ENCODE measurements around the gene NCKAP5.

Gene NCKAP5

DNA sequence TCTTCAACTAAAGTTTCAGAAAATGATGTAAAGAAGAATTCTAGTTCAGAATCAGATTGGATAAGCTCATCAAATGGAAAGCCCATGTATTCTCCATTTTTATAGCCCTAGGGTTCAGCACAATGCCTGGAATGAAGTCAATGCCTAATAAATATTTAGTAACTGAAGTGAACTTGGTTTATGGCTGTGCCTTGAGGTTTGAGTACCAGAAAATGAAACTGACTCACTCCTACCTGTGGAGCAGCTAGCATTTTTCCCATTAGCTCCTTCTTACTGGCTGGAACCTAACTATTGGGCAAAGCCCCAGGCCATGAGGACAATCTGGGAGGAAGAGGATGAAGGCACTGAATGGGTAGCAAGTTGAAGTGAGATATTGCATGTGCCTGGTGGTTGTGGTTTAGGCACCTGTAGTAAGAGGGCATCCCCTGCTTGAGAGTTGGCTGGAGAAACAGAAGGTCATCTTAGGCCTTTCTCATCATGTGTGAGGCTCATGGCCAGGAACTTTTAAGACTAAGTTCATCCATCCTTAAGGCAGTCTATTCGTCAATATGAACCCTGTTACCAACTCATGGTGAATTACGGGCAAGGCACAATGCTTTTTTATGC is 813.3 kb downstream of the NCKAP5 start:
- no peak for DNase-seq (ENCODE audit: low read depth)

DNA sequence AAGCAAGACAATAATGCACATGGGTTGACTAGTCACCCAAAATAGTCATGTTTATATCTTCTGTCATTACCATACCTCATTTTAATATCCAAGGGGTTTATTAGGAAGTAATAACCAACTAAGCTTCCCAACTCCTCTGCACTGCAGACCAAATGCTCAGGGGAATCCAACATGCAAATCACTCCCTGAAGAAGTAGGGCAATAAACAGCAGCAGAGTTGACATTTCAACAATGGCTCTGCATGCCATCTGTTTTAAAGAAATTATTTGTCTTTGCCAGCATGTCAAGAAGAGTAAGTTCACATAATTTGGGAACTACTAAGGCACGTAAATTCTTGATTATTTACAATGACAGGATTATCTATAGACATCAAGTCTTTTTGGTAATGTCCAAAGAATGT is 813.9 kb downstream of the NCKAP5 start:
- DNase-seq (ENCODE audit: low read depth), result no peak

DNA sequence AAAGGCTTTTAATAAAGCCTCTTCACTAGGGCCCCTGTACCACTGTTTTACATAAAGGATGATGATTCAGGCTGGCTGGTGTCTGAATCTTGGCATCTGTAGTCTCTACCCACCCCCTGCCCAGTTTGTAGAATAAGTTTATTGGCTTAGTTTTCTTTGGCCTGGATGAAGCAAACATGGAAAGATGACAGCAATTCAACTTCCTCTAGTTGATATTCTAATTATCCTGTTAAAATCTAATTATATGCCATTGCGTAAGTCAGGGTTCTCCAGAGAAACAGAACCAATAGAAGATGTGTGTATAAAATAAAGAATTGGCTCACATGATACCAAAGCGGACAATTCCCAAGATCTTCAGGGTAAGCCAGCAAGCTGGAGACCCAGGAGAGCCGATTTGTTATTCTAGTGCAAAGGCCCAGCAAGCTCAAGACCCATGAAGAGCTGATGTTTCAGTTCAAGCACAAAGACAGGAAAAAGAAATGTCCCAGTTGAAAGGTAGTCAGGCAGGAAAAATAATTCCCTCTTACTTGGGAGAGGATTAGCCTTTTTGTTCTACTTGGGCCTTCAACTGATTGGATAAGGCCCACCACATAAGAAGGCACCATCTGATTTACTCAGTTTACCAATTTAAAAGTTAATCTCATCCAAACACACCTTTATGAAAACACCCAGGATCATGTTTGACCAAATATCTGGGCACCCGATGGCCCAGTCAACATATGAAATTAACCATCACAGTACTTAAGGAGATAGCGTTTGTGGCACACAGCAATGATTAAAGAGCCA is 815.6 kb downstream of the NCKAP5 start:
- no peak for DNase-seq (ENCODE audit: low read depth)

DNA sequence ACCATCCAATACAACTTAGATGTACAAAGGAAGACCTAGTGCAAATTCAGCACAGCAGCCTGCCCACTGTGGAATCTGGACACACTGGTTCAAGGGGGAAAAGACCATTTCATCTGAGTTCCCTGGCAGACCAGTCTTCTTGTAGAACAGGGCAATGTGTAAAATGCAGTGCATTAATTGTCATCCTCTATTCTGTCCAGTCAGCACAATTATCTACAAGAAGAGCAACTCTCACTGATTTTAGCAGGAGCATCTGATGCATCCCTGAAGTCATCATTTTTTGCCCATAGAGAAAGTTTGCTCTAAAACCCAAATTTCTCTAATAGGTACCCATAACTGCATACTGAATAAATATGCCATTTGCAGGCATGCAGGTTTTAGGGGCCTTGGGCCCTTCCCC is 816.4 kb downstream of the NCKAP5 start:
- no peak for DNase-seq (ENCODE audit: low read depth)

DNA sequence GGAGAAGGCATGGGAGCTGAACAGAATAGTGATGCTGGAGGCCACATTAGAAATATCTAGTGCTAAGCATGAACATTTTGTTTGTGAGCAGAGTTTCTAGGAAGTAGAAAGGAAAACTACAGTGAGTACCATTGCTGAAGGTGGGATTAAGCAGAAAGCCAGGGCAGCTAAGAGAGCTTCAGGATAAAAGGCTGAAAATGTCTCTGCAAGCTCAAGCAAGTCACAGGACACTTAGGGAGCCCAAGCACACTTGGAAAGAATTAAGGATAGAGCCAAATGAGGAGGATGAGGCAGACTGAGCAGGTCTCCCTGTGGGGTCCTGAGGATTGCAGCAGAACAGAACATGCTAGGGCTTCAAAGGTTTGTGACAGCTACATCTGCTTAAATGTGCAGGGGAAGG is 817.7 kb downstream of the NCKAP5 start:
- no peak for DNase-seq (ENCODE audit: low read depth)

DNA sequence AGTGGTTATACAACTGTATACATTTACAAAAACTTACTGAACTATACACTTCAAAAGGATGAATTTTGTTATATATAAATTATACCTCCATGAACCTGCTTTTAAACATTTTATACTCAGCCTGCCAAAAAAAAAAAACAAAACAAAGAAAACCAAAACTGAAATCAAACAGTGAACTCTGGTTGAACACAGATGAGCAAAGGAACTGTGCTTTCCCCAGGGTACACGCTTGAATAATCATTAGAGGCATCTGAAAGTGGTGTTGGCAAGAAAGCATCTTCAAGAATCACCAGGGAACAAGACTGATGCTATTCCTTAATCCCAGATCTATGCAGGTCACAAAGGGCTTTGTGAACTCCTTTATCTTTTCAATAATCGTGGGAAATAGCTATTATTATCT is 821.2 kb downstream of the NCKAP5 start:
- DNase-seq (ENCODE audit: low read depth), result no peak

DNA sequence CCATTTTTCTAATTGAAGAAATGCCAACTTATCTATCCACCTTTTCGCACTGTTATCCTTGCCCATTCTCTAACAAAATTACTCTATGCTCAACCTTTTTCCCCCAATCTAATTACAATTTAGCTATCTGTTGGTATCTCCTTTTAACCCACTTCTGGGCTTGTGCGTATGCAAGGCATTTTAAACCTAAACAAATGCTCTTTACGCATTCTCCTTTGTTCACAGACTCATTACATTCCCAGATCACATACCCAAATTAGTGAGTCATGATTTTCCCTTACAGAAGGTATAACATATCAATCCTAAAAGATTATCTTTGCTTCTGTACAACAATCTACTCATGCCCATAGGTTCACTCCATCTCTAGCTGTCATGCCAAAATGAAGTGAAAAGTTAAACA is 826.5 kb downstream of the NCKAP5 start:
- DNase-seq (ENCODE audit: low read depth), result no peak

DNA sequence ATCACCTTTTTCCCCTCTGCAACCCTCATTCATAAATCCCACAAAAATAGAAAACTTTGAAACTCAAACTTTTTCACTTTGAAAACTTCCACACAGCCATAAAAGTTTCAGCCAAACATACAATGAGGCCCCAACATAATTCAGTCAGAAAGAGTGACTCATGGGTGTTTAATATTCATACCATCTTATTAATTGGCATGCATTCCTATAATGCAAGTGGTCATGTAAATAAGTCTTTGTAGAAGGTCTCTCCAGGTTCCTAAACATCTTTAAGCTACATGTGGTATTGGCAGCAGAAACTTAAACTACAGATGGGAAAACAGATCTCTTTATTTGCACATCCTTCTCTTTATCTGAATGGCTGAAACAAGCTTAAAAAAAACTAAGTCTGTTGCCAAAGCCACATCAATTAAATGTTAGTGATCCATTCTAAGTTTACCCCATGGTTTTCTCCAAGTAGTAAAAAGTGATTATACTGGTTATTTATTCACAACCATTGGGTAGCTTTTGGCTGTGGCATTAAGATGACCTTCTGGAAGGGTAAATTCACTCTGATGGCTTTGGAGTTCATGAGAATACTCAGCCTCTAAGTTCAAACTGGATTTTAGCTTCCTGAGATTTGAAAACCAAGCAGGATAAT is 828.1 kb downstream of the NCKAP5 start:
- no peak for DNase-seq (ENCODE audit: low read depth)

DNA sequence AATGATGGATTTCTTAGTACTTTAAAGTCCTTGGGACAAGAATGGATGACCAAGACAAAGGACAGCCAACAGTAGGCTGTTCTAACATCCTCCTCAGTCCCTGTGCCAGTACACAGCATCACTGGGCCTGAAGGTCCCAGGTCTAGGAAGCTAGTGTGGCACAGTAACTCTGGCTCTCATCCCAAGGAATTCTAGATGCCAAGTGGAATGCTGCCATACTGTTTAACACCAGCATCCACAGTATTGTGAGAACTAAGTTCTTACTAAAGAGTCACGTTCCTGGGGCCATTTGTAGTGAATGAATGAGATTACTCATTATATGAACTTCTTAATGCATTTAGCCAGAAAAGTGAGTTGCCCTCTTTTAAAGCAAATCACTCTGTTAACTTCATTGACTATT is 830.0 kb downstream of the NCKAP5 start:
- no peak for DNase-seq (ENCODE audit: low read depth)

DNA sequence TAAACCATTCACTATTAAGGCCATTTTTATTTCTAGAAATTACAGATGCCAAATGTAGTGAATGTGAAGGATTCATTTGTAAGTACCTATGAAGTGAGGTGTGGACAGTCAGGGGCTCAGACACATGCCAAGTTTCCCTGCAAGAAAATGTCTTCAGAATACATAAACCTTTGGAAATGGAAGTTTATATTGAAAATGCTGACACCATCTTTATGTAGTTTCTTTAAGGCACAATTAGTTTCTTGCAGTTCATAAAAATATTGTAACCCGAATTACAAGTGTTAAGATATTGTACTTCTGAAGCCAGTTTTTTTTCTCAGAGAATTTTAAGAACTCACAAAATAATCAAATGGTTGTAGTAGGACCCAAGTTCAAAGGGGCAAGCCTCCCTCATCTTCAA is 832.2 kb downstream of the NCKAP5 start:
- no peak for DNase-seq (ENCODE audit: low read depth)

DNA sequence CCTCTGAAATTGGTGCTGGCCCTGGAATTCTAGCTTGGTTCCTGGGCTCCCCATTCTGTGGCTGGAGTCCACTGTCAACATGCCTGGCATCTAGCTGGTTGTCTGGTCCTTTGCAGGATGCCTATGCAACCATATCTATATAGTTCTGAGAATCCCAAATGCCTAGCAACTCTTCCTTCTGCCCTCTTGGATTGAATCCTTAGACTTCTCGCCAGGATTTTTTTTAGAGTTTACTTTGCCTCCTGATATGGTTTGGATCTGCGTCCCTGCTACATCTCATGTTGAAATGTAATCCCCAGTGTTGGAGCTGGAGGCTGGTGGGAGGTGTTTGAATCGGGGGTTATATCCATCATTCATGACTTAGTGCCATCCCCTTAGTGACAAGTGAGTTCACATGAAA is 833.3 kb downstream of the NCKAP5 start:
- no peak for DNase-seq (ENCODE audit: low read depth)

DNA sequence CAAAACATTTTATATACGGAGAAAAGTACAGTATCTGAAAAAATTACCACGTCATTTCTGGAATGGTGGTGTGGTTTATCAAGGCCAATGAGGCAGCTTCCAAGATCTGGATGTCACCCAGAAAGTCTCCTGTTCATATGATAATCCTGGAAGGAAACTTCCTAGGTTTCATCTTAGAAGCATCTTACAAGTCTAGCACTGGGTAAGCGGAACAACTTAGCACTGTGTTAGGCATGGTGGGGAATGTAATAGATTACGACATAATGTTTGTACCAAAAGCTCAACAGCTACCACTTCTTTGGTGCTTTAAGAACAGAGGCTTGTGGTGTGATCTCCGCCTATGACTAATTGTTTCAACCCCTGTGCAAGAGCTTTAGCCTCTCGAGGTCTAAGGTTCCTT is 835.2 kb downstream of the NCKAP5 start:
- no peak for DNase-seq (ENCODE audit: low read depth)

DNA sequence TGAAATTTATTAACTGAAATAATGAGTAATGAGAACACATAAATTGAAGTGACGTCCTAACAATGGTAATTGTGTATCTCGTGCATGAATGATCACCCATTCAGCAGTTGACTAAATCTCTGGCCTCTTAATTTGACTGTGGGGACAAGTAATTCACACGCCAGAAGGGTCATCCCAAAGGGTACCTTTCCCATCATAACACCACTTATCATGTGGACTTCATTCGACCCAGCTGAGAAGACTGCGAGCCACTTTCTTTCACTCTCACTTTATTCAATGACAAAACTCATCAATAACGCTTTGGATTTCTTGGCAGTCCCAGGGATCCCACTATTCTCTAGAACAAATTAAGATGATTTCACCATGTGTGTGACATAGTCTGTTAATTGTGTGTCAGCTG is 835.6 kb downstream of the NCKAP5 start:
- DNase-seq (ENCODE audit: low read depth), result no peak

DNA sequence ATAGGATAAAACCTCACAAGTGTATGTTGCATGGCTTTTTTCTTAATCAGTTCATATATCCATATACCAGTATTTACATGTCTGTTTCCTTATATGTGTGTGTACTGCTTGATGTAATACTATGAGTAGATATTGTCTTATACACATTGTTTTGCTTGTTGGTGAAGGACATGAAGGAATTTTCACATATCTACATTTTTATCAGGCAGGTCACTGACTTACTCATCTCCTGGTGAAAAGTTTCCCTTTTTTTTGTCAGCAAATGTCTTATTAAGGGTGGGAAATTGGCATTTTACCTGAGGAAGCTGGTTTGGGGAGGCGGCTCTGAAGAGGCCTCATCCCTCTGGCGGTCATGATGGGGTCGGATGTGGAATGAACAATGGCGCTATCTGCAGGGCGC is 836.8 kb downstream of the NCKAP5 start:
- no peak for DNase-seq (ENCODE audit: low read depth)

DNA sequence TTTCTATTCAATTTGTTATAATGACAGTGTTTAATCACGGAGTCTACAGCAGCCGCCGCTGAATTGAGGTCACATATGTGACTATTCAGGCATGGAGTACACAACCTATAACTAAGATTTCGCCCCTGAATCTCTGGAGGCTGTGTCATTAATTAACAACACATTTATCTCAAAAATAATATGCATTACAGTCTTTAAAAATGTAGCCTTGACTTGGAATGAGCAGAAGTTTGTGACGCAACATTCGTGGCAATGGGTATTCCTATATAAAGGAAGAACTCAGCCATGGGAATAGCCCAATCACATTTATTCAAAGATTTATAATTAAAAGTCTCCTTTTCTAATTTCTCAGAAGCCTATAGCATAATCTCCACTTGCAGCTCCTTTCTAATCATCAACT is 837.7 kb downstream of the NCKAP5 start:
- DNase-seq (ENCODE audit: low read depth), result no peak

DNA sequence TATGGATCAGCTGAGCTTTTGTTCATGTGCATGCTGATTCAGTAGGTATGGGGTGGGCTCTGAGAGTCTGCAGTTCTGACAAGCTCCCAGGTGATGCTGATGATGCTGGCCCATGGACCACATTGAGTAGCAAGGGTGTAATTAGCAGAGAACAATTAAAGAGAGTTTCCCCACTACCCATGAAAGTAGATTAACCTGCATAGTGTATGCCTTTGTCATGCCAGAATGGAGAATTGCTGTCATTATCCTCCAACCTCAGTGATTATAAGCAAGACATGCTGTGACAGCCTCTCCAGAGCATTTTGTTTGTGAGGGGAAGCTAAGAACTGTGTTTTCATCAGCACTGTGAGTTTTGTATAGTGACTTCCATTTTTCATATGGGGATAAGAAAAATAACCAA is 838.7 kb downstream of the NCKAP5 start:
- DNase-seq (ENCODE audit: low read depth), result no peak

DNA sequence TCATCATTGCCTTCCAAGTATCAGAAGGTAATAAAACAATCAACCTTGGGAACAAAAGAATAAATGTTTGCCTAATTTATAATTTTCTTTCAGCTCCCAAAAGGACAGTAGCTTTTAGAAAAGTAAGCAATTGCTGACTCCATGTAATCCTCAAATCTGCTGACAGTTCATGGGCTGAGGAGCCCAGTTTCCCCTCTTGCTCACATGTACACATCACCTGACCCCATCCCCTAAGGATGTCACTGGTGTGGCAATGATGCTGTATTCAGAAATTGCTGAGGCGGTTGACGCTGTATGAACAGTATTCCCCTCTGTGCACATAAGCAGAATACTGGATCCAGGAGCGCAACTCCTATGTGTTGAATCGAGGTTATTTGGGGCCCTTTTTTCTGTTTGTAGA is 842.1 kb downstream of the NCKAP5 start:
- DNase-seq (ENCODE audit: low read depth), result no peak

DNA sequence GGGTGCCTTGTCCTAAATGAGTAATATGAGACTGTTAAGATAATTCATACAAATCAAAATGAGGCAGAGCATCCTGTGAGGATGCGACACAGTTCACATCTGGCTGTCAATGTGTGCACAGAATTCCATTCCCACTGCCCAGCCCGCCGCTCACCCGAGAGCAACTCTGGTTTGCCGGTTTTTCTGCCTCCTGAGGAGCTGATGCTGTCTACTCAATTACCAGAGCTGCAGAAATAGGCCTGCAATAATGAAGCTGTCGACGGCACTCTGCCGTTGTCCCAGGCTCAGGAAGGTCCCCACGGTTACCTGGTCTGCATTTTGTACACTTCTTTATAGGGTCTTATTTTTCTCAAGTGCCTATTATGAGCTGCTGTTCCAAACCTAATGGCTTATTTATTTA is 842.5 kb downstream of the NCKAP5 start:
- no peak for DNase-seq (ENCODE audit: low read depth)

DNA sequence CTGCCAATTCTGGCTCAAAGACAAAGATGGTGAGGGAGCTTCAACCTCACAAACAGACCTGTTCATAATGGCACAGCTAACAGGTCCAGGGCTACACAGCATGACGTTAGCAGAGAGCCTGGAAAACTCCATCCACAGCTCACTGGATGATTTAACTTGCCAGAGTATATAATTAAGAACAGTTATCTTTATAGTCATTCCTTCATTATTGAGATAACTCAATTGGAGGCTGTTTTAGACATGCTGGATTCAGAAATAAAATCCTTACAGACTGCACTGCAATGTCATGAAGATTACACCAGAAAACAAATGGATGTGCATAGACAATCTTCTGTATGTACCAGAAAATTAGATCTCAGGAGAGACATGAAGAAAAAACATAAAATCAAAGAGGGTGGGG is 843.1 kb downstream of the NCKAP5 start:
- no peak for DNase-seq (ENCODE audit: low read depth)

DNA sequence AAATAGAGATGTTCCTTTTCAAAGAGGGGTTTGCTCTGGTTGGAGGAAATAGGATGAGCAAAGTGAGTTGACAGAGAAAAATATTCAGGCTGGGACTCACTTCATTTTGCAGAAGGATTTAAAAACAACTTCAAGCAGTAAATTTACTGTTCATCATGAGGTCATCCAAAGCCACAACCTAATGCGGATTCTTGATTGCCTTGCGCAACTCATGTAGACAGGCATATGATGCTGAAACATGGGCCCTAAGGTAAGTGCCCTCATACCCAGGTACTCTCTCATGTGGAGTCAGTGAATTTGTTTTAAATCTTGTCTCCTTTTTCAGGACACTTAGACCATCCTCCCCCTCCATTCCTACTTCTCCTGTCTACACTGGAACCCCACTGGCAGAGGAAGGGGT is 846.3 kb downstream of the NCKAP5 start:
- no peak for DNase-seq (ENCODE audit: low read depth)

DNA sequence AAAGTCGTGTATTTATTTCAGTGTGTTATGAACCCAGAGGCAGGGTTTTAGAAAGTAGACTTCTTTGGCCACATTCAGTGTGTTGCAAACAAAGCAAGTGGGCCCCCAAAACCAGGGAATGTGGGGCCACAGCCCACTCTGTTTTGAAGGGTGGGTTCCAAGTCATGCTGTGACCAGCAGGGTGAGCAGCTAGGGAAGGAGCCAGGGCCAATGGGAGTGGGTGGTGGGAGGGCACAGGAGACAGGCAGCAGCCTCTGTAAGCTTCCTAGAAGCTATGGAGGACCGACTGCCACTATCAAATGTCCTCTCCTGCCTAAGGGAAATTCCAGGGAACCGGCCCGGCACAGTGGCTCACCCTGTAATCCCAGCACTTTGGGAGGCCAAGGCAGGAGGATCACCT is 847.9 kb downstream of the NCKAP5 start:
- DNase-seq (ENCODE audit: low read depth), result no peak

DNA sequence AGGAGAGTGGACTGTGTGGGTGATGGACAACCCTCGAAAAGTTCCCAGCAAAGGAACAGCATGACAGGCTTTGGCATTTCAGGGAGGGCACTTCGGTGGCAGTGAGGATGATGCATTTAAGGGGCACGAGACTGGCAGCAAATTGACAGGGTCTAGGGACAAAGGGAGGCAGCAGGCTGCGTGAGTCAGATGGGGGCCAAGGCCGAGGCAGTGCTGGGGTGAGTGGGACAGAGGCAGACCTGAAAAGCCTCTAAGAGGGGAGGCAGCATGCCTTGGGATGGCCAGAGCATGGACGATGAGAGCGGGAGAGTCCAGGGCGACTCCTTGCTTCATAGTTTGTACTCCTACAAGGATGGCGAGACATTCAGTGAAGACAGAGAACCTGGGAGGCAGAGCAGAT is 848.8 kb downstream of the NCKAP5 start:
- DNase-seq (ENCODE audit: low read depth), result no peak

DNA sequence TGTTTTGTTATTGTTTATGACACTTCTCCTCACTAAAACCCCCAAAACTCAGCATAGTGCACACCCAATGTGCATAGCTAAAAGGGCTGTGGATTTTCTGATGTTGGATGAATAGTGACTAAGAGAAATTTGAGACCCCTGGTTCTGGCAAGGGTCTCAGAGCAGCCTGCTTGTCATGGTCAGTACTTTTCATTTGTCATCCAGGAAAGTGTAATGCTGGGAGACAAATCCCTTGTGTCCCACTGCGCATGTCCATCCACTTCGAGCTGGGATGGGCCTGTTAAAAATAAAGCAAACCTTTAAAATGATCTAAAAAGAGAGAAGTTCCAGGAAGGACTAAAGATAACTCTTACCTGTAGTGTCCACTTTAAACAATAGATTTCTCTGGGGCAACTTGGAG is 851.3 kb downstream of the NCKAP5 start:
- no peak for DNase-seq (ENCODE audit: low read depth)

Measured in fibroblast of gingiva (primary cell).